Nephron (organoid): ENCODE data around the gene ACMSD.

Experiments used
- H3K27ac Mint-ChIP-seq, 3 experiments: 2 replicates each; pipeline ENCODE4 v1.8.0; 2020; ENCODE audit warnings: mixed read lengths in 3 of 3, mild to moderate bottlenecking in 2 of 3, moderate library complexity in 1 of 3
- H3K27me3 Mint-ChIP-seq: 2 replicates; pipeline ENCODE4 v1.8.0; 2021; ENCODE audit warnings: low read depth, mild to moderate bottlenecking, moderate library complexity, mixed read lengths
- H3K36me3 Mint-ChIP-seq: 2 replicates; pipeline ENCODE4 v1.8.0; 2020; ENCODE audit warnings: low read depth, mixed read lengths
- H3K4me1 Mint-ChIP-seq: 2 replicates; pipeline ENCODE4 v1.8.0; 2020; ENCODE audit warnings: mixed read lengths
- H3K4me3 Mint-ChIP-seq, 3 experiments: 2 replicates each; pipeline ENCODE4 v1.8.0; 2020; ENCODE audit warnings: mild to moderate bottlenecking in 3 of 3, mixed read lengths in 3 of 3, moderate library complexity in 2 of 3
- H3K9me3 Mint-ChIP-seq: 2 replicates; pipeline ENCODE4 v1.8.0; 2020; ENCODE audit warnings: mixed read lengths
- CTCF ChIP-seq, 3 experiments: fragments of 200-600 bp; sonication (generic); IDR thresholded peaks; one replicate each; pipeline ENCODE4 v1.5.0; 2021; ENCODE audit warnings: antibody characterized with exemption in 3 of 3; ENCODE audit not compliant: unreplicated experiment in 3 of 3

The ACMSD gene

GRCh38 chr2:134863446-134863845, 25.0 kb downstream of the ACMSD start:
- Mint-ChIP-seq H3K36me3 (no peaks in the 10 kb centered on the region), H3K27ac (no peak overlapping the region), H3K4me3 (no peak overlapping the region), H3K27me3 (no peaks in the 10 kb centered on the region), H3K9me3 (no peaks in the 10 kb centered on the region), H3K4me1 (no peaks in the 10 kb centered on the region)
- no peak for TF ChIP-seq CTCF (IDR thresholded peaks at IDR 0.05; ENCODE audit: unreplicated experiment in 3 of 3)

GRCh38 chr2:134865067-134865787, 26.8 kb downstream of the ACMSD start:
- Mint-ChIP-seq H3K4me1 (no peaks in the 10 kb centered on the region), H3K27me3 (no peaks in the 10 kb centered on the region), H3K27ac (no peak overlapping the region), H3K36me3 (peaks cover 4% of the 10 kb centered on the region), H3K4me3 (no peak overlapping the region), H3K9me3 (no peaks in the 10 kb centered on the region)
- no peak for TF ChIP-seq CTCF (IDR thresholded peaks at IDR 0.05; ENCODE audit: unreplicated experiment in 3 of 3)

- no peak overlapping the region for H3K27ac Mint-ChIP-seq
- peaks cover 2% of the 10 kb centered on the region for H3K9me3 Mint-ChIP-seq
- peaks cover 10% of the 10 kb centered on the region for H3K36me3 Mint-ChIP-seq
- H3K4me3 Mint-ChIP-seq, result no peak overlapping the region
- no peaks in the 10 kb centered on the region for H3K27me3 Mint-ChIP-seq
- no peak for TF ChIP-seq CTCF (IDR thresholded peaks at IDR 0.05; ENCODE audit: unreplicated experiment in 3 of 3)
- H3K4me1 Mint-ChIP-seq, result no peaks in the 10 kb centered on the region
Measured at GRCh38 chr2:134866498-134867099, 28.2 kb downstream of the ACMSD start.

- Mint-ChIP-seq H3K9me3 (peaks cover 3% of the 10 kb centered on the region), H3K4me3 (no peak overlapping the region), H3K27me3 (no peaks in the 10 kb centered on the region), H3K27ac (no peak overlapping the region), H3K4me1 (no peaks in the 10 kb centered on the region), H3K36me3 (peaks cover 16% of the 10 kb centered on the region)
- no peak for TF ChIP-seq CTCF (IDR thresholded peaks at IDR 0.05; ENCODE audit: unreplicated experiment in 3 of 3)
Measured at GRCh38 chr2:134869946-134870736, 31.7 kb downstream of the ACMSD start.

GRCh38 chr2:134873152-134873551, 34.7 kb downstream of the ACMSD start:
- H3K4me1 Mint-ChIP-seq, result no peaks in the 10 kb centered on the region
- H3K36me3 Mint-ChIP-seq, result peaks cover 25% of the 10 kb centered on the region
- no peaks in the 10 kb centered on the region for H3K27me3 Mint-ChIP-seq
- H3K4me3 Mint-ChIP-seq, result no peak overlapping the region
- H3K27ac Mint-ChIP-seq, result no peak overlapping the region
- peaks cover 3% of the 10 kb centered on the region for H3K9me3 Mint-ChIP-seq
- TF ChIP-seq CTCF (IDR thresholded peaks at IDR 0.05; ENCODE audit: unreplicated experiment in 3 of 3), result no peak
